Sigmoid colon (tissue), 4 donors: Measurements from ENCODE around the gene COMT.

Experiments
- CTCF ChIP-seq, 4 experiments: fragments of 450-650 bp in 3 of 4; fragments of 200-600 bp in 1 of 4; IDR thresholded peaks; one replicate each; pipeline ENCODE4 v1.5.1; 2016 to 2019; ENCODE audit warnings: antibody characterized with exemption in 4 of 4, mild to moderate bottlenecking in 3 of 4, moderate library complexity in 2 of 4
- POLR2A ChIP-seq, 2 donors: fragments of 450-650 bp; IDR thresholded peaks; one replicate each; pipeline ENCODE4 v1.6.1; 2016; ENCODE audit warnings: antibody characterized with exemption in 2 of 2, mild to moderate bottlenecking in 2 of 2, moderate library complexity in 2 of 2
- POLR2AphosphoS5 ChIP-seq, 4 donors: sonication (generic); formaldehyde crosslinking; IDR thresholded peaks; one replicate each; pipeline ENCODE4 v1.6.1; 2017; ENCODE audit warnings: antibody characterized with exemption in 4 of 4

DNA sequence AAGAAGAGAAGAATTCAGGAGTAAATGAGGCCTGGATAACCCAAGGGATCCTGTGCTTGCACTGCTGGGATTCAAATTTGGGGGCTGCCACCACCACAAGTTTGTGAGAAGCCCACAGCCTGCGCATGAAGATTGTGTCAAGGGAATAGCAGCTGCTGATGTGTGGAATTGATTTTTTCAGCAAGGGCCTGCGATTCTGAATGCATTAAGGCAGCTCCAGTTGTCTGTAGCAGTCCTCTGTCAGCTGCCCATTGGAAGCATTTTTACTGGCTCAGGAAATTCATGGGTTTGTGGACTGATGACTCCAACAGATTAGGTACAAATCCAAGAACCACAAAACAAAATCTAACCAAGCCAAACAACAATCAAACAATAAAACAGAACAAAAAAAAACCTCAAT is 61.1 kb downstream of the COMT start:
- TF ChIP-seq CTCF (IDR thresholded peaks at IDR 0.05) (no peak), POLR2A (IDR thresholded peaks at IDR 0.05) (no peak), POLR2AphosphoS5 (IDR thresholded peaks at IDR 0.05) (no peak)
